Lower lobe of right lung (tissue), 2 donors: ENCODE results near the gene MXRA8. TPM values are rescaled to one million over a fixed set of nuclear protein-coding genes. Genes with fewer than 3 reads are reported as not detected.

ENCODE experiments used
- ATAC-seq, 2 donors: fragments of 200-7000 bp; cut with Tn5 transposase; one replicate each; pipeline ENCODE4 v1.9.1; 2020 to 2022; ENCODE audit warnings: mild to moderate bottlenecking in 2 of 2, moderate library complexity in 2 of 2
- DNase-seq: peaks from one replicate; pipeline ENCODE4 v3.0.0-alpha.2; 2020
- H3K27ac ChIP-seq: fragments of 200-600 bp; one replicate; pipeline ENCODE4 v1.8.0; 2022
- H3K27me3 ChIP-seq: fragments of 200-600 bp; one replicate; pipeline ENCODE4 v1.8.0; 2022; ENCODE audit warnings: low read depth
- H3K36me3 ChIP-seq: fragments of 200-600 bp; one replicate; pipeline ENCODE4 v1.8.0; 2022; ENCODE audit warnings: mild to moderate bottlenecking
- H3K4me1 ChIP-seq: fragments of 200-600 bp; one replicate; pipeline ENCODE4 v1.8.0; 2022
- H3K4me3 ChIP-seq: fragments of 200-600 bp; one replicate; pipeline ENCODE4 v1.8.0; 2022; ENCODE audit warnings: mild to moderate bottlenecking
- H3K9me3 ChIP-seq: fragments of 200-600 bp; one replicate; pipeline ENCODE4 v1.8.0; 2022
- intact Hi-C: fragments of 100-400 bp; cut with DNase I; formaldehyde crosslinking; loops from one replicate; pipeline ENCODE4 v1.11.0; 2022
- total RNA-seq: library from RNA; stranded (reverse); fragmentation: NEBNext Ultra II Directional; extraction: Animal tissue kit (Norgen Biotek cat#: 25700); gene quantifications from one replicate; pipeline ENCODE4 v1.2.1, GENCODE V29; 2021
- TF ChIP-seq, protein P1 (sequence below): fragments of 200-600 bp; IDR thresholded peaks from one replicate; pipeline ENCODE4 v1.8.0; 2022; ENCODE audit warnings: antibody characterized with exemption, mild to moderate bottlenecking
- donor health status: DM: no; HTN: yes; CAD: no; lungs with severe emphysema.

The MXRA8 gene
- total RNA-seq, 1 donor from 2014 or later, result 39.3 TPM

DNA sequence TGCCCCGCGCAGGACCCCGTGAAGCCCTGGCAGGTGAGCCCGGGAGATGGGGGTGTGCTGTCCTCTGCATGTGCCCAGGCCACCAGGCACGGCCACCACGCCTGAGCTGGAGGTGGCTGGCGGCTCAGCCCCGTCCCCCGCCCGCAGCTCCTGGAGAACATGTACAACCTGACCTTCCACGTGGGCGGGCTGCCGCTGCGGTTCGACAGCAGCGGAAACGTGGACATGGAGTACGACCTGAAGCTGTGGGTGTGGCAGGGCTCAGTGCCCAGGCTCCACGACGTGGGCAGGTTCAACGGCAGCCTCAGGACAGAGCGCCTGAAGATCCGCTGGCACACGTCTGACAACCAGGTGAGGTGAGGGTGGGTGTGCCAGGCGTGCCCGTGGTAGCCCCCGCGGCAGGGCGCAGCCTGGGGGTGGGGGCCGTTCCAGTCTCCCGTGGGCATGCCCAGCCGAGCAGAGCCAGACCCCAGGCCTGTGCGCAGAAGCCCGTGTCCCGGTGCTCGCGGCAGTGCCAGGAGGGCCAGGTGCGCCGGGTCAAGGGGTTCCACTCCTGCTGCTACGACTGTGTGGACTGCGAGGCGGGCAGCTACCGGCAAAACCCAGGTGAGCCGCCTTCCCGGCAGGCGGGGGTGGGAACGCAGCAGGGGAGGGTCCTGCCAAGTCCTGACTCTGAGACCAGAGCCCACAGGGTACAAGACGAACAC lies 25.4 kb downstream of the MXRA8 start:
- Histone ChIP-seq H3K36me3 (peaks cover 28% of the 10 kb centered on the region), H3K4me3 (no peak overlapping the region), H3K4me1 (peaks cover 15% of the 10 kb centered on the region), H3K9me3 (no peaks in the 10 kb centered on the region), H3K27ac (no peak overlapping the region), H3K27me3 (no peaks in the 10 kb centered on the region)
- TF ChIP-seq, protein P1, sequence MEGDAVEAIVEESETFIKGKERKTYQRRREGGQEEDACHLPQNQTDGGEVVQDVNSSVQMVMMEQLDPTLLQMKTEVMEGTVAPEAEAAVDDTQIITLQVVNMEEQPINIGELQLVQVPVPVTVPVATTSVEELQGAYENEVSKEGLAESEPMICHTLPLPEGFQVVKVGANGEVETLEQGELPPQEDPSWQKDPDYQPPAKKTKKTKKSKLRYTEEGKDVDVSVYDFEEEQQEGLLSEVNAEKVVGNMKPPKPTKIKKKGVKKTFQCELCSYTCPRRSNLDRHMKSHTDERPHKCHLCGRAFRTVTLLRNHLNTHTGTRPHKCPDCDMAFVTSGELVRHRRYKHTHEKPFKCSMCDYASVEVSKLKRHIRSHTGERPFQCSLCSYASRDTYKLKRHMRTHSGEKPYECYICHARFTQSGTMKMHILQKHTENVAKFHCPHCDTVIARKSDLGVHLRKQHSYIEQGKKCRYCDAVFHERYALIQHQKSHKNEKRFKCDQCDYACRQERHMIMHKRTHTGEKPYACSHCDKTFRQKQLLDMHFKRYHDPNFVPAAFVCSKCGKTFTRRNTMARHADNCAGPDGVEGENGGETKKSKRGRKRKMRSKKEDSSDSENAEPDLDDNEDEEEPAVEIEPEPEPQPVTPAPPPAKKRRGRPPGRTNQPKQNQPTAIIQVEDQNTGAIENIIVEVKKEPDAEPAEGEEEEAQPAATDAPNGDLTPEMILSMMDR, result no peak
- ATAC-seq (peak; percentile 23 to 38), DNase-seq (peak; percentile 74)
- intact Hi-C loops, result no loop called here

DNA sequence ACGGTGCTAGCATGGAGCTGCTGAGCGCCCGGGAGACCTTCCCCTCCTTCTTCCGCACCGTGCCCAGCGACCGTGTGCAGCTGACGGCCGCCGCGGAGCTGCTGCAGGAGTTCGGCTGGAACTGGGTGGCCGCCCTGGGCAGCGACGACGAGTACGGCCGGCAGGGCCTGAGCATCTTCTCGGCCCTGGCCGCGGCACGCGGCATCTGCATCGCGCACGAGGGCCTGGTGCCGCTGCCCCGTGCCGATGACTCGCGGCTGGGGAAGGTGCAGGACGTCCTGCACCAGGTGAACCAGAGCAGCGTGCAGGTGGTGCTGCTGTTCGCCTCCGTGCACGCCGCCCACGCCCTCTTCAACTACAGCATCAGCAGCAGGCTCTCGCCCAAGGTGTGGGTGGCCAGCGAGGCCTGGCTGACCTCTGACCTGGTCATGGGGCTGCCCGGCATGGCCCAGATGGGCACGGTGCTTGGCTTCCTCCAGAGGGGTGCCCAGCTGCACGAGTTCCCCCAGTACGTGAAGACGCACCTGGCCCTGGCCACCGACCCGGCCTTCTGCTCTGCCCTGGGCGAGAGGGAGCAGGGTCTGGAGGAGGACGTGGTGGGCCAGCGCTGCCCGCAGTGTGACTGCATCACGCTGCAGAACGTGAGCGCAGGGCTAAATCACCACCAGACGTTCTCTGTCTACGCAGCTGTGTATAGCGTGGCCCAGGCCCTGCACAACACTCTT lies 26.2 kb downstream of the MXRA8 start:
- no peak overlapping the region for H3K27ac ChIP-seq
- intact Hi-C loops, result no loop called here
- no peak overlapping the region for H3K4me3 ChIP-seq
- H3K4me1 ChIP-seq, result peaks cover 15% of the 10 kb centered on the region
- no peaks in the 10 kb centered on the region for H3K27me3 ChIP-seq
- H3K36me3 ChIP-seq, result peaks cover 30% of the 10 kb centered on the region
- ATAC-seq (no peak), DNase-seq (no peak)
- TF ChIP-seq, protein P1, result no peak
- no peaks in the 10 kb centered on the region for H3K9me3 ChIP-seq

DNA sequence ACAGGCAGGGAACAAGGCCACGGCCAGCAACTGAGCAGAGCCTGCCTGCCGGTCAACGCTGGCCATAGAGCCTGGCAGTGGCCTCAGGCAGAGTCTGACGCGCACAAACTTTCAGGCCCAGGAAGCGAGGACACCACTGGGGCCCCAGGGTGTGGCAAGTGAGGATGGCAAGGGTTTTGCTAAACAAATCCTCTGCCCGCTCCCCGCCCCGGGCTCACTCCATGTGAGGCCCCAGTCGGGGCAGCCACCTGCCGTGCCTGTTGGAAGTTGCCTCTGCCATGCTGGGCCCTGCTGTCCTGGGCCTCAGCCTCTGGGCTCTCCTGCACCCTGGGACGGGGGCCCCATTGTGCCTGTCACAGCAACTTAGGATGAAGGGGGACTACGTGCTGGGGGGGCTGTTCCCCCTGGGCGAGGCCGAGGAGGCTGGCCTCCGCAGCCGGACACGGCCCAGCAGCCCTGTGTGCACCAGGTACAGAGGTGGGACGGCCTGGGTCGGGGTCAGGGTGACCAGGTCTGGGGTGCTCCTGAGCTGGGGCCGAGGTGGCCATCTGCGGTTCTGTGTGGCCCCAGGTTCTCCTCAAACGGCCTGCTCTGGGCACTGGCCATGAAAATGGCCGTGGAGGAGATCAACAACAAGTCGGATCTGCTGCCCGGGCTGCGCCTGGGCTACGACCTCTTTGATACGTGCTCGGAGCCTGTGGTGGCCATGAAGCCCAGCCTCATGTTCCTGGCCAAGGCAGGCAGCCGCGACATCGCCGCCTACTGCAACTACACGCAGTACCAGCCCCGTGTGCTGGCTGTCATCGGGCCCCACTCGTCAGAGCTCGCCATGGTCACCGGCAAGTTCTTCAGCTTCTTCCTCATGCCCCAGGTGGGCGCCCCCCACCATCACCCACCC lies 27.0 kb downstream of the MXRA8 start, which contains the start of gene TAS1R3:
Gene TAS1R3, plus strand, starts transcription at position 213 of the 898 bp plus-strand sequence. Its CDS starts 66 bp downstream, at position 279.
- Histone ChIP-seq H3K4me1 (peaks cover 20% of the 10 kb centered on the region), H3K36me3 (peaks cover 34% of the 10 kb centered on the region), H3K9me3 (no peaks in the 10 kb centered on the region), H3K27me3 (no peaks in the 10 kb centered on the region), H3K4me3 (no peak within 1 kb of the TSS), H3K27ac (peak within 1 kb of the TSS; percentile 31)
- ATAC-seq (peak; percentile 4 to 7), DNase-seq (no peak)
- TF ChIP-seq, protein P1, result no peak
- intact Hi-C loops, result no loop called here

DNA sequence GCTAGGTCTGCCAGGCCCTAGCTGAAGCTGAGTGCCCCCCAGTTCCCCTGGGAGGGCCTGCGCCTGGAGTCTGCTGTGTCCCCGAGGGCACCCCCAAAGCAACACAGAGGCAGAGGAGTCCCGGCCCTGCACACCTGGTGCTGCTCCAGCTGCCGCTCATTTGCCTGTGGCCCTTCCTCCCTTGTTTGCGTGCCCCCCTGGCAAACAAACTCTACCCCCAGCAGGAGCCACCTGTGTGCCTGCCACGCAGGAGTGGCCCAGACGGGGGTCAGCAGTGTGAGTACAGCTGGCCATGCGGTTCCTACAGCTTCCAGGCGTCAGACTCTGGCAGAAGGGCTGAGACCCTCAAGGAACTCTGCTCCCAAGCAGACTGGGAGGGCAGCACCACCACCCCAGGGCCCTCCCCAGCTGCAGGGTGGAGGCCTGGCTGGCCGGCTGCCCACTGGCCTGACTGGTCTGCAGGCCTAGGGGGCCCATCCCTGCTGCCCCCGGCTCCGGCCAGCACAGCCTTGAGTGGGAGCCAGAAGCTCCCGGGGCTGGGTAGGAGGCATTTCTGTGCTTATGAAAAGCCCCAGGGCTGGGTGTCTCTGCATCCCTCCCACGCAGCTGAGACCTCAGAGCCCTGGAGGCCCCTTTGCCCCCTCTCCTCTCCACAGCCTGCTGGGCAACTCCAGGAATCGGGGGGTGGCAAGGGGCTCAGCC lies 27.8 kb downstream of the MXRA8 start:
- H3K36me3 ChIP-seq, result peaks cover 28% of the 10 kb centered on the region
- ATAC-seq, result no peak
- H3K4me1 ChIP-seq, result peaks cover 28% of the 10 kb centered on the region
- TF ChIP-seq, protein P1, result no peak
- no peak for DNase-seq
- intact Hi-C loops, result no loop called here
- peak overlapping the region; percentile 31 for H3K27ac ChIP-seq
- no peaks in the 10 kb centered on the region for H3K27me3 ChIP-seq
- no peak overlapping the region for H3K4me3 ChIP-seq
- H3K9me3 ChIP-seq, result no peaks in the 10 kb centered on the region
